ENCODE results near the gene PTRH1.
A peak's percentile ranks its signal among the peaks of the same experiment; 100 is the strongest.

Gene PTRH1

DNA sequence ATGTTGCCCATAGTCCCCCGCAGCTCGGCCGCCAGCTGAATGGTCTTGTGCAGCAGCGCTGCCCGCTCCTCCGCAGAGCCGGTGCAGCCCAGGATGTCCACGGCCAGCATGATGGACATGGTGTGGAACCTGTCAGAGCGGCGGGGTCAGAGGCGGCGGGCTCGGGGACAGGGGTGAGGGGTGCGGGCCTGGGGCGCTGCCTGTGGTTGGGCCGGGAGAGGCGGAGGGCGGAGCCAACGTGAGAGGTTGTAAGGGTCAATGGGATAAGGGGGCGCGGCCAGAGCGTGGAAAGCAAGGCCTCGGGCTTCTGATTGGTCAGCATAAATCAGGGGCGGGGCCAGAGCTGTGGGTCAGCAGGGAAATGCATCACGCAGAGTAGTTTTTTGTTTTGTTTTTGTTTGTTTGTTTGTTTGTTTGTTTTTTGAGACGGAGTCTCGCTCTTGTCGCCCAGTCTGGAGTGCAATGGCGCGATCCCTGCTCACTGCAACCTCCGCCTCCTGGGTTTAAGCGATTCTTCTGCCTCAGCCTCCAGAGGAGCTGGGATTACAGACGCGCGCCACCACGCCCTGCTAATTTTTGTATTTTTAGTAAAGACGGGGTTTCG is 26.5 kb upstream of the PTRH1 start:
- peak; percentile 98 for DNase-seq

GRCh38 chr9:127739614-127740330 is 24.3 kb upstream of the PTRH1 start:
- DNase-seq, result no peak

- no peak for DNase-seq
Measured at GRCh38 chr9:127738666-127739065, 23.2 kb upstream of the PTRH1 start.

DNA sequence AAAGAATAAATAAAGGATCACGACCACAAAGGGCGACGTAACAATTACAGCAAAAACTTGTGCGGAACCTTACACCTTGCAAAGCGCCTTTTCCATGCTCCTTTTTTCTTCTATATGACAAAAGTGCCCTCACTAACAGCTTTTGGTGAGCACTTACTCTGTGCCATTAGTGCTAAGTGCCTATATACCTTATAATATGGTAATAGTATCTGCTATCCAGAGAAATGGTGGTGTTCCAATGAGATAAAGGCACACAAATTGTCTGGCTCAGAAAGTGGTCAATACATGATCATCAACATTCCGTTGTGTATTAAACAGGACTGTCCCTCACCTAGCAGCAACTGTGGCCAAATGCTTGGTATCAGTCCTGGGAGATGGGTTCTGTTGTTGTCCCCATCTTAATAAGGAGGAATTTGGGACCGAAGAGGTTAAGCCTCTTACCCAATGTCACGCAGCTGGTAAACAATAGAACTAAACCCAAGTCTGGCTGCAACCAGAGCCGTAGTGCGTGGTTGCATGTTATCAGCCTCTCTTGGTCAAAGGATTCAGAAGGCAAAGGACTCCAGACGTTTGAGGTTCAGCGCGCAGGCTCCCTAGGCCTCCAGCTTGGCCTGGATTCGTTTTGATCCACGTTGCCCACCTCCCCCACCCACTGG is 20.2 kb upstream of the PTRH1 start:
- no peak for DNase-seq

DNA sequence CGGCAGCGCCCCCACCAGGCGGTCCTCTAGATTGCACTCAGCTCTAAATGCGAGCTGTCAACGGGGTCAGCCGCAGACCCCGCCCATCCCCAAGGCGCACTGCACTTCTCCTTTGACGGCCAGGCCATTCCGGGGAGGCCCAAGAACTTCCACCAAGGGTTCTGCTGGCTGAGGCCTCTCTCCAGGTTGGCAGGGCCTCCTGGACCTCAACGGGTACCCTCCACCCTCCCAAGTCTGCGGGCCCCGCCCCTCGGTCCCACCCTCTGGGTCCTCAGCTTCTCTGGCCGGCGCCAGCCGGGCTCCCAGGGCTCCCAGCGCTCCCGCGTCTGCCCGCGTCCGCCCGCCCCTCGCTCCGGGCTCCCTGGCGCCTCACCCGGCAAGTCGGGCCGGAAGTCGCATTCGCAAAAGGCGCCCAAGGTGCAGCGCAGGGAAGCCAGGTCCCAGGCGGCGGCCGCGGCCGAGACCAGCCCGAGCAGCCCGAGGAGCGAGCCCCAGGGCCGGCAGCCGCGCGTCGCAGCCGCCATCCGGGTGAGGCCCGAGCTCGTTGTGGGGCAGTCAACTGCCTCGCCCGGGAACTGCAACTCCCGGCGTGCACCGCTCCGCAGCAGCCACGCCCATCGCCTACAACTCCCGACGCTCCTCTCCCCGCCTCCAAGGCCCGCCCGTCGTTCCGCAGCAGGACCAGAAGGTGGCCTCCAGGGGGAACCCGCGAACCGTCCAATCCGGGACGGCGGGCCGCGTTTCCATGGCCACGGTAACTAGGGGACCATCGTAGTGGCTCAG is 19.5 kb upstream of the PTRH1 start, which contains the start of gene TOR2A:
Gene TOR2A (minus strand): TSS at position 548 of the 783 bp plus-strand sequence. CDS start 24 bp downstream, at position 524.
- peak; percentile 98 for DNase-seq

GRCh38 chr9:127734247-127734746 is 18.8 kb upstream of the PTRH1 start:
- no peak for DNase-seq

DNA sequence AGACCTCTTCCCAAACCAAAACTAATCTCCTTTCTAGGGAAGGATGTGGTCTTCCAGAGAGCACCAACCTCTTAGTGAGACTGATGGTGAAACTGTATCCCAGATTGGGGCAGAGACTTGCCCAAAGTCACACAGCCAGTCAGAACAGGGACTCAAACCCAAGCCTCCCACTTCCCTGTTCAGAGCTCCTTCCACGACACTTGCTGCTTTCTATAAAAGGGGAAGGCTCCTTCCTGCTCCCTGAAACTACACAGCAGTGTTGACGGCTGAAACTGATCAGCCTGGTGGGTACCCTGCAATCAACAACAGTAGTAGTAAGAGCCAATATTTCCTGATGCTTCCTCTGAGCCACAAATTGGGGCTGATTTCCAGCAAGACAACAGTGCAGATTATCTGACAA is 18.2 kb upstream of the PTRH1 start:
- DNase-seq, result no peak

DNA sequence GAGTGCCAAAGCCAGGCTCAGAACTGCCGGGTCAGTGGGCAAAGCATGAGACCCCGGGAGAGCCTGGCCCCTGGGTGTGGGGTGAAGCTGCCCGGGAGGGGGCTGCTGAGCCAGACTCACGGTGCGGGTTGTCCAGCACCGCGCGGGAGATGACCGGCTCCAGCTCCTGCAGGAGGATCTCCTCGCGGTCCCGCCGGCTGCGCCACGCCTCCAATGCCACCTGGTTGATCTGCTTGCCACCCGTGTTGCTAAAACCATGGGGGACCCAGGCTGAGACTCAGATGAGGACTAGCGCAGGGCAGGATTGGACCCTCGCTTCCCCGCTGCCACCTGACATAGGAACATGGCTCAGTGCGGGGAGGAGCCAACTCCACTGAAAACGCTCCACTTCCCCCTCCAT is 17.0 kb upstream of the PTRH1 start:
- DNase-seq, result no peak

DNA sequence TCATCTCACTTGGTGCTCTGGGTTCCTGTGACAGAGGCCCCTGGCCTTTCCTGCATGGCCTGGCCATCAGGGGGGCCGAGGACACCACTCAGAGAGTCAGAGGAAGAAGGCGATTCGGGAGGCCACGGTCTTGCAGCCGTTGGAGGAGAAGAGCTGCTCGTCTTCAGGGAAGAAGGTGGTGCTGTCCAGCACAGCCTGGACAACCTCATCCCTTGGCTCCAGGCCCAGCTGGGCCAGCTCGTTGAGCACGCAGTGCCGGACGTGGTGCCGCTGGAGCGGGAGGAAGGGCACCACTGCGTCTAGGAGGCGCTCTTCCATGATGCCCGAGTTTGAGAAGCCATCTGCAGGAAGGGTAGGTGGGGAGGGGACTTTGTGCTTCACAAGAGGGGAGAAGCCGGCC is 16.5 kb upstream of the PTRH1 start:
- no peak for DNase-seq

DNA sequence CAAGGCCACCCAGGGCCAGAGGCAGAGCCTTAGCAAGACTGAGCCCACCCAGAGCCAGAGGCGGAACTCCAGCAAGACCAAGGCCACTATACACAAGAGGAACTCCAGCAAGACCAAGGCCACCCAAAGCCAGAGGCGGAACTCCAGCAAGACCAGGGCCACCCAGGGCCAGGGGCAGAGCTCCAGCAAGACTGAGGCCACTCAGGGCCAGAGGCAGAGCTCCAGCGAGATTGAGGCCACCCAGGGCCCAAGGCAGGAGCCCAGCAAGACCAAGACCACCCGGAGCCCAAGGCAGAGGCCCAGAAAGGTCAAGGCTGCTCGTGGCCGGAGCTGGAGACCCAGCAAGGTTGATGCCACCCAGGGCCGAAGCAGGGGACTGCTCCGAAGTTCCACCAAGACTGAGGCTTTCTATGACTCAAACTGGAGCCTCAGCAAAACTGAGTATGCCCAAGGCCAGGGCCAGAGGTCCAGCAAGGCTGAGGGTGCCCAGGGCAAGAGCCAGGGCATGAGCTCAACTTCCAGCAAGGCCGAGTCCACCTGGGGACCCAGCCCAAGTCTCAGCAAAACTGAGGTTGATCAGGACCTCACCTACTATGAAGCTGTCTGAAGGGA is 15.4 kb upstream of the PTRH1 start:
- no peak for DNase-seq

DNA sequence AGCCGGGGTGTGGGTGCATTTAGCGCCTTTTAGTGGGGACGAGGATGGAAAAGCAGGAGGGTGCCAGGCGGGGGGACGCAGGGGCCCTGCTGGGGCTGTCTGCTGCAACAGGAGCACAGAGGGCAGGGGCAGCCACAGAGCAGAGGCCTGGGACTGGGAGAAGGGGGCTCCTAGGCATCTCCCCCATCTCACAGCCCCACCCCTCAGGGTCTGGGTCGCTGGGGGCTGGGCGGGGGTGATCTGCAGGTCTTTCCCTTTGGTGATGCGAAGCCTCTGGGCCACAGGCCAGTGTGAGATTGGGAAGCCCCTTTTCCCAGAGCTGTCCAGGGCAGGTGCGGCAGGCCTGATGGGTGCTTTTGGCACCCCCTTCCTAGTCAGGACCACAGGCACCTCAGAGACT is 14.8 kb upstream of the PTRH1 start:
- no peak for DNase-seq

- DNase-seq, result no peak
Measured at GRCh38 chr9:127729522-127730256, 14.2 kb upstream of the PTRH1 start.

DNA sequence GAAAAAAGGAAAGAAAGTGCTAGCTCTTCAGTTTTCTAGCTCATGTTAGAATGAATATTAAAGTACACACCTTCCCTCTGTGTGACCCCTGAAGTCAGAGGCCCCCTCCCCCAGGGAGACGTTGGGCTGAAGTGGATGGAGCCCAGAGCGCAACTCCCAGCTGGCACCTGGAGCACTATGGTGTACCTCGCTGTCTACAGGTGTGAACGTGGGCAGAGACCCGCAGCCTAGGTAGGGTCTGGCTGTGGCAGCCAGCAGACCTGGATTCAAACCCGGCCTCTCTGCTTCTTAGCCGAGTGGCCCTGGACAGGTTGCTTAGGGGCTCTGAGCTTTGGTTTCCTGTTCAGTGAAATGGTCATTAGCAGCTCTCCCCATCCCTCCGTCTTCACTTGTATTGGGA is 13.3 kb upstream of the PTRH1 start:
- no peak for DNase-seq

GRCh38 chr9:127726871-127727270 is 11.4 kb upstream of the PTRH1 start:
- no peak for DNase-seq

DNA sequence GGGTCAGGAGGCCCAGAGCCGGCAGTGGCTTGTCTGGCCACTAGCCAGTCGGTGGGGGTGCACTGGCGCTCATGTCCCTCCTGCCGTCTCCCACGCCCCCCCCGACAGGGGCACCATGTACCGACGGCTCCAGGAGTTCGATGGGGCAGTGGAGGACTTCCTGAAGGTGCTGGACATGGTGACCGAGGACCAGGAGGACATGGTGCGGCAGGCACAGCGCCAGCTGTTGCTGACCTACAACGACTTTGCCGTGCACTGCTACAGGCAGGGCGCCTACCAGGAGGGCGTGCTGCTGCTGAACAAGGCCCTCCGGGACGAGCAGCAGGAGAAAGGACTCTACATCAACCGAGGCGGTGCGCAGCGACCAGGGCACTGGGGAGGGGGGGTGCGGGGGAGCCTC is 8.5 kb upstream of the PTRH1 start:
- DNase-seq, result no peak

GRCh38 chr9:127723444-127723843 is 8.0 kb upstream of the PTRH1 start:
- no peak for DNase-seq

- no peak for DNase-seq
Measured at GRCh38 chr9:127723013-127723412, 7.5 kb upstream of the PTRH1 start.

DNA sequence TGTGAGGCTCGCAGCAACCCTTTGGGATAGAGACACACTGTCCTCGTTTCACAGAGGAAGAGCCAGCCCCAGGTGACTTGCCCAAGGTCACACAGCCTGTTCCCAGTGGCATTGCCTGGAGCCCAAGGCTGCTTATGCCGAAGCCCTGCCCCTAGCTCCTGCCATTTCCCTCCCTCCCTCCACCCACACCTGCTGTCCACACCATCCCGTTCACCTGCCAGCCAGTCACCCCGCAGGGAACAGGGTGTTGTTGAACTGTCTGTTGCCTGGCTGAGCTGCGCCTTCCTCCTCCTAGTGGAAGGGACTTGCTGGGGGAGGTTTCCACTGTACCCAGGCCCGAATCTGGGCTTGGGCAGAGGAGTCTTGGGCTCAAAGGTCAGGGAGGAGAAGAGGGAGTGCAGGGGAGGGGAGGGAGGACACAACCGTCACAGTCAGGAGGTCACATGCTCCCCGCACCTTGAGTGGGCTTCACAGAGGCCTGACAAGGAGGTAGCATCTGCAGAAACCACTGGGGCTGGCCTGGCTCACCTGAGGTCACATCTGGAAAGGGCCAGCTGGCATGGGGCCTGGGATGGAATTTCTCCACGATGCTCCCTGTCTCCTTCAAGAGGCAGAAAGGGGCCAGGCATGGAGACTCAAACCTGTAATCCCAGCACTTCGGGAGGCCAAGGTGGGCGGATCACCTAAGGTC is 6.7 kb upstream of the PTRH1 start:
- DNase-seq, result no peak

DNA sequence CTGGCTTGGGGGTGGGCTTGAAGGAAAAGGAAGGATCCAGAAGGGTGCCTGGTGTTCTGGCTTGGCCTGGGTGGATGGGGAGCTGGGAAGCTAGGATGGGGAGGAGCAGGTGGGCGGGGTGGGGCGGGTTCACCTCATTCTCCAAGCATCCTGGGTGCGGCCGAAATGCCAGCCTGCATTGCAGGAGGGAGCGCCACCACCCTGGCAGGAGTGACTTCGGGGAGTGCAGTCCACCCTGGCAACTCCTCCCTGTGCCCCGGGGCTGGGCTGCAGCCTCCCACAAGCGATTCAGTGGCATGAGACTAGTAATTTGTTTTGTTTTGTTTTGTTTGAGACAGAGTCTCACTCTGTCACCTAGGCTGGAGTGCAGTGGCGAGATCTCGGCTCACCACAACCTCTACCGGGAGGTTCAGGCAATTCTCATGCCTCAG is 5.9 kb upstream of the PTRH1 start:
- no peak for DNase-seq

GRCh38 chr9:127720865-127721227 is 5.4 kb upstream of the PTRH1 start:
- no peak for DNase-seq

All from islet precursor cell (in vitro differentiated cells).